ENCODE data around the gene OS9.
A peak's percentile ranks its signal among the peaks of the same experiment; 100 is the strongest.
"Not testable (repeated sequence)": the region's sequence is repeated elsewhere in the genome, so short reads cannot be mapped to it uniquely, and the experiment has no call there.

Gene OS9

GRCh38 chr12:57672801-57673200 is 21.1 kb upstream of the OS9 start:
- no peaks in the 10 kb centered on the region for H3K36me3 Mint-ChIP-seq (ENCODE audit: low read depth)
- H3K4me1 Mint-ChIP-seq (ENCODE audit: low read depth): no peaks in the 10 kb centered on the region
- no peaks in the 10 kb centered on the region for H3K9me3 Mint-ChIP-seq
- H3K27ac Mint-ChIP-seq: no peak overlapping the region
- peaks cover 17% of the 10 kb centered on the region for H3K27me3 Mint-ChIP-seq (ENCODE audit: low read depth)
- no peak overlapping the region for H3K4me3 Mint-ChIP-seq

GRCh38 chr12:57674691-57675090 is 19.2 kb upstream of the OS9 start:
- H3K4me1 Mint-ChIP-seq (ENCODE audit: low read depth): no peaks in the 10 kb centered on the region
- H3K27me3 Mint-ChIP-seq (ENCODE audit: low read depth): peaks cover 18% of the 10 kb centered on the region
- no peak overlapping the region for H3K27ac Mint-ChIP-seq
- H3K4me3 Mint-ChIP-seq: no peak overlapping the region
- H3K36me3 Mint-ChIP-seq (ENCODE audit: low read depth): no peaks in the 10 kb centered on the region
- H3K9me3 Mint-ChIP-seq: no peaks in the 10 kb centered on the region

GRCh38 chr12:57677947-57678346 is 16.0 kb upstream of the OS9 start:
- peaks cover 21% of the 10 kb centered on the region for H3K27me3 Mint-ChIP-seq (ENCODE audit: low read depth)
- H3K4me1 Mint-ChIP-seq (ENCODE audit: low read depth); H3K36me3 Mint-ChIP-seq (ENCODE audit: low read depth); H3K9me3 Mint-ChIP-seq; H3K27ac Mint-ChIP-seq; H3K4me3 Mint-ChIP-seq: not testable (repeated sequence)

- Mint-ChIP-seq H3K27ac (no peak overlapping the region), H3K9me3 (no peaks in the 10 kb centered on the region), H3K36me3 (ENCODE audit: low read depth) (no peaks in the 10 kb centered on the region), H3K4me3 (no peak overlapping the region), H3K27me3 (ENCODE audit: low read depth) (peaks cover 27% of the 10 kb centered on the region), H3K4me1 (ENCODE audit: low read depth) (no peaks in the 10 kb centered on the region)
Measured at GRCh38 chr12:57679697-57680096, 14.2 kb upstream of the OS9 start.

- H3K9me3 Mint-ChIP-seq: no peaks in the 10 kb centered on the region
- no peaks in the 10 kb centered on the region for H3K36me3 Mint-ChIP-seq (ENCODE audit: low read depth)
- H3K27ac Mint-ChIP-seq: no peak overlapping the region
- peaks cover 51% of the 10 kb centered on the region for H3K27me3 Mint-ChIP-seq (ENCODE audit: low read depth)
- no peaks in the 10 kb centered on the region for H3K4me1 Mint-ChIP-seq (ENCODE audit: low read depth)
- H3K4me3 Mint-ChIP-seq: no peak overlapping the region
Measured at GRCh38 chr12:57687862-57688261, 6.1 kb upstream of the OS9 start.

- Mint-ChIP-seq H3K4me1 (ENCODE audit: low read depth) (no peaks in the 10 kb centered on the region), H3K9me3 (no peaks in the 10 kb centered on the region), H3K4me3 (no peak overlapping the region), H3K36me3 (ENCODE audit: low read depth) (no peaks in the 10 kb centered on the region), H3K27ac (no peak overlapping the region), H3K27me3 (ENCODE audit: low read depth) (peaks cover 50% of the 10 kb centered on the region)
Measured at GRCh38 chr12:57688931-57689330, 5.0 kb upstream of the OS9 start.

GRCh38 chr12:57692500-57692899 is 1.4 kb upstream of the OS9 start:
- H3K27ac Mint-ChIP-seq: no peak overlapping the region
- peaks cover 16% of the 10 kb centered on the region for H3K36me3 Mint-ChIP-seq (ENCODE audit: low read depth)
- H3K4me1 Mint-ChIP-seq (ENCODE audit: low read depth): peaks cover 6% of the 10 kb centered on the region
- H3K27me3 Mint-ChIP-seq (ENCODE audit: low read depth): peaks cover 23% of the 10 kb centered on the region
- no peaks in the 10 kb centered on the region for H3K9me3 Mint-ChIP-seq
- no peak overlapping the region for H3K4me3 Mint-ChIP-seq

GRCh38 chr12:57693317-57693658 is 644 bp upstream of the OS9 start:
- Mint-ChIP-seq H3K4me3 (no peak overlapping the region), H3K4me1 (ENCODE audit: low read depth) (peaks cover 6% of the 10 kb centered on the region), H3K36me3 (ENCODE audit: low read depth) (peaks cover 24% of the 10 kb centered on the region), H3K27ac (no peak overlapping the region), H3K27me3 (ENCODE audit: low read depth) (peaks cover 19% of the 10 kb centered on the region), H3K9me3 (no peaks in the 10 kb centered on the region)

GRCh38 chr12:57694459-57695019 is 607 bp downstream of the OS9 start:
- Mint-ChIP-seq H3K4me1 (ENCODE audit: low read depth) (peaks cover 6% of the 10 kb centered on the region), H3K4me3 (no peak overlapping the region), H3K9me3 (no peaks in the 10 kb centered on the region), H3K36me3 (ENCODE audit: low read depth) (peaks cover 36% of the 10 kb centered on the region), H3K27ac (no peak overlapping the region), H3K27me3 (ENCODE audit: low read depth) (peaks cover 11% of the 10 kb centered on the region)

GRCh38 chr12:57695770-57696432 is 2.0 kb downstream of the OS9 start:
- peak overlapping the region; percentile 28 for H3K4me3 Mint-ChIP-seq
- peaks cover 2% of the 10 kb centered on the region for H3K27me3 Mint-ChIP-seq (ENCODE audit: low read depth)
- H3K9me3 Mint-ChIP-seq: no peaks in the 10 kb centered on the region
- peak overlapping the region; percentile 37 for H3K27ac Mint-ChIP-seq
- peaks cover 41% of the 10 kb centered on the region for H3K36me3 Mint-ChIP-seq (ENCODE audit: low read depth)
- H3K4me1 Mint-ChIP-seq (ENCODE audit: low read depth): peaks cover 6% of the 10 kb centered on the region

GRCh38 chr12:57697076-57697475 is 3.1 kb downstream of the OS9 start:
- Mint-ChIP-seq H3K27me3 (ENCODE audit: low read depth) (no peaks in the 10 kb centered on the region), H3K4me1 (ENCODE audit: low read depth) (peaks cover 6% of the 10 kb centered on the region), H3K4me3 (no peak overlapping the region), H3K36me3 (ENCODE audit: low read depth) (peaks cover 41% of the 10 kb centered on the region), H3K27ac (no peak overlapping the region), H3K9me3 (no peaks in the 10 kb centered on the region)

- Mint-ChIP-seq H3K36me3 (ENCODE audit: low read depth) (peaks cover 53% of the 10 kb centered on the region), H3K27me3 (ENCODE audit: low read depth) (no peaks in the 10 kb centered on the region), H3K4me3 (no peak overlapping the region), H3K9me3 (no peaks in the 10 kb centered on the region), H3K4me1 (ENCODE audit: low read depth) (peaks cover 6% of the 10 kb centered on the region), H3K27ac (no peak overlapping the region)
Measured at GRCh38 chr12:57698414-57698813, 4.5 kb downstream of the OS9 start.

GRCh38 chr12:57700317-57700716 is 6.4 kb downstream of the OS9 start:
- Mint-ChIP-seq H3K36me3 (ENCODE audit: low read depth) (peaks cover 68% of the 10 kb centered on the region), H3K4me1 (ENCODE audit: low read depth) (peaks cover 6% of the 10 kb centered on the region), H3K27ac (no peak overlapping the region)

GRCh38 chr12:57707250-57707649 is 13.3 kb downstream of the OS9 start:
- H3K27ac Mint-ChIP-seq: no peak overlapping the region
- peaks cover 9% of the 10 kb centered on the region for H3K9me3 Mint-ChIP-seq
- no peak overlapping the region for H3K4me3 Mint-ChIP-seq
- no peaks in the 10 kb centered on the region for H3K27me3 Mint-ChIP-seq (ENCODE audit: low read depth)
- H3K4me1 Mint-ChIP-seq (ENCODE audit: low read depth): no peaks in the 10 kb centered on the region
- peaks cover 51% of the 10 kb centered on the region for H3K36me3 Mint-ChIP-seq (ENCODE audit: low read depth)

More at GRCh38 chr12:57700317-57700716, 6.4 kb downstream of the OS9 start:
- Mint-ChIP-seq H3K27me3 (ENCODE audit: low read depth) (no peaks in the 10 kb centered on the region), H3K9me3 (peaks cover 5% of the 10 kb centered on the region), H3K4me3 (no peak overlapping the region)

GRCh38 chr12:57708296-57708695 is 14.4 kb downstream of the OS9 start:
- H3K9me3 Mint-ChIP-seq: peaks cover 9% of the 10 kb centered on the region
- no peaks in the 10 kb centered on the region for H3K4me1 Mint-ChIP-seq (ENCODE audit: low read depth)
- peaks cover 45% of the 10 kb centered on the region for H3K36me3 Mint-ChIP-seq (ENCODE audit: low read depth)
- no peak overlapping the region for H3K4me3 Mint-ChIP-seq
- no peak overlapping the region for H3K27ac Mint-ChIP-seq
- H3K27me3 Mint-ChIP-seq (ENCODE audit: low read depth): no peaks in the 10 kb centered on the region

Measured in T-helper 1 cell treated with Interleukin-12 subunit alpha and Interleukin-12 subunit beta and Interleukin-4 antibody, amounts not matched to agents 30 μg/mL and 1 μg/mL, for 36 hours (primary cell).